ENCODE results near the gene PRKAG2. TPM values are rescaled to one million over a fixed set of nuclear protein-coding genes. Genes with fewer than 3 reads are reported as not detected.

Gene PRKAG2
- total and polyA plus RNA-seq, 2 of the 8 experiments (the other 6 are each of a cell fraction or from before 2014, with no cell fraction given) = 7.5 to 18.1 TPM

GRCh38 chr7:151786241-151786640 lies 90.7 kb downstream of the PRKAG2 start:
- 93% methylated on average over 19 of the region's 19 CpGs; no CpG with 5 or more reads in 1 of the 2 experiments for WGBS, 2 experiments (ENCODE audit: extremely low coverage in 1 of 2, insufficient coverage in 1 of 2, insufficient read length in 1 of 2, insufficient replicate concordance in 2 of 2, low coverage in 1 of 2, low lambda C conversion rate in 2 of 2, missing lambda C conversion rate in 1 of 2)
- FAIRE-seq (no peak), DNase-seq (ENCODE audit: low read depth in 1 of 2, low spot score in 2 of 2) (no peak)
- Histone ChIP-seq H3K79me2 (ENCODE audit: control insufficient read depth in 1 of 2, insufficient read depth in 2 of 2, low read length in 2 of 2) (no peaks in the 10 kb centered on the region), H4K20me1 (replicated peaks in 1 of 2; ENCODE audit: control insufficient read depth in 1 of 2, insufficient read depth in 2 of 2, low read length in 2 of 2) (no peaks in the 10 kb centered on the region), H2BK12ac (ENCODE audit: low read depth, low read length) (no peak overlapping the region), H2BK120ac (replicated peaks; ENCODE audit: low read depth, low read length) (no peak overlapping the region), H3K4me1 (replicated peaks in 1 of 4; ENCODE audit: control insufficient read depth in 3 of 4, insufficient read depth in 4 of 4, low read length in 3 of 4) (peaks cover 0 to 4% (median 1%) of the 10 kb centered on the region in 4 experiments; a peak in 2 of 7 replicates), H3K56ac (replicated peaks; ENCODE audit: insufficient read length, low read depth, low read length) (no peak overlapping the region), H2BK15ac (ENCODE audit: low read length) (no peak overlapping the region), H2AK5ac (ENCODE audit: low read depth, low read length) (no peak overlapping the region), H3K18ac (ENCODE audit: extremely low read depth, low read length) (no peak overlapping the region), H3K4me2 (ENCODE audit: insufficient read depth in 1 of 2, low read depth in 2 of 2, low read length in 2 of 2) (no peak overlapping the region), H3K27me3 (replicated peaks in 1 of 4; ENCODE audit: control insufficient read depth in 3 of 4, extremely low read depth in 1 of 4, insufficient read depth in 3 of 4, low read length in 3 of 4) (peaks cover 0 to 6% (median 3%) of the 10 kb centered on the region in 4 experiments; a peak in 3 of 7 replicates), H3K23me2 (ENCODE audit: low read depth, low read length) (peaks cover 3% of the 10 kb centered on the region), H2BK5ac (ENCODE audit: low read depth, low read length) (no peak overlapping the region), H3K27ac (ENCODE audit: low read depth, low read length) (no peak overlapping the region), H3K36me3 (ENCODE audit: control insufficient read depth in 2 of 4, insufficient read depth in 4 of 4, low read length in 3 of 4) (no peaks in the 10 kb centered on the region), H4K5ac (ENCODE audit: insufficient read length, low read depth, low read length) (no peak overlapping the region), H3K23ac (ENCODE audit: insufficient read length) (no peak overlapping the region), H2BK20ac (ENCODE audit: low read length) (no peak overlapping the region), H4K8ac (ENCODE audit: extremely low read depth, insufficient read depth, low read length) (no peak overlapping the region), H2AFZ (ENCODE audit: low read length) (no peak overlapping the region), H3K4me3 (ENCODE audit: extremely low read depth in 1 of 4, insufficient read depth in 2 of 4, low read depth in 3 of 4, low read length in 4 of 4) (no peak overlapping the region), H3K79me1 (ENCODE audit: low read depth, low read length) (no peaks in the 10 kb centered on the region), H3K9ac (replicated peaks in 1 of 4; ENCODE audit: extremely low read depth in 1 of 4, low read depth in 3 of 4, low read length in 3 of 4) (no peak overlapping the region), H3K14ac (ENCODE audit: insufficient read length) (no peak overlapping the region), H3K4ac (replicated peaks; ENCODE audit: insufficient read length, low read depth, low read length) (no peak overlapping the region), H3K9me3 (ENCODE audit: insufficient read depth in 2 of 2, low read depth in 1 of 2, low read length in 1 of 2) (no peaks in the 10 kb centered on the region), H4K91ac (replicated peaks; ENCODE audit: insufficient read length, low read length) (no peak overlapping the region)
- TF ChIP-seq HDAC2 (IDR thresholded peaks at IDR 0.05; ENCODE audit: borderline replicate concordance in 1 of 2, low read depth in 2 of 2, low read length in 2 of 2) (no peak), RBBP5 (IDR thresholded peaks at IDR 0.05; ENCODE audit: borderline replicate concordance, low read depth, low read length) (no peak), JUND (IDR thresholded peaks at IDR 0.05; ENCODE audit: low read length) (no peak), CBX8 (IDR thresholded peaks at IDR 0.05; ENCODE audit: borderline replicate concordance, low read depth, low read length) (no peak), KDM5A (IDR thresholded peaks at IDR 0.05; ENCODE audit: low read length) (no peak), TAF1 (IDR thresholded peaks at IDR 0.05; ENCODE audit: low read depth, low read length) (no peak), RNF2 (IDR thresholded peaks at IDR 0.05; ENCODE audit: borderline replicate concordance, low read depth, low read length, missing control alignments, poor library complexity, severe bottlenecking) (no peak), SP4 (IDR thresholded peaks at IDR 0.05; ENCODE audit: low read length) (no peak), MAFK (IDR thresholded peaks at IDR 0.05; ENCODE audit: low read depth, low read length) (no peak), EP300 (IDR thresholded peaks at IDR 0.05; ENCODE audit: borderline replicate concordance in 1 of 2, low read depth in 2 of 2, low read length in 2 of 2) (no peak)
- POLR2A ChIA-PET (ENCODE audit: partially characterized antibody) = no interaction called here
- CTCF ChIA-PET (ENCODE audit: partially characterized antibody) = interaction anchor here (0.6 to 1.4 kb wide), 7 partner anchors 8 to 445 kb away, joined by 3 to 5 read pairs (median 4); partner anchors contain the start of gene NUB1

Measured in H1 (cell line).